KOPT-K1 (cell line): ENCODE measurements around the gene NTRK3.

ENCODE experiments used
- H3K27ac ChIP-seq: fragments of 200-600 bp; sonication (generic); 2 replicates; pipeline ENCODE4 v1.5.1; 2016; ENCODE audit warnings: antibody characterized with exemption, mild to moderate bottlenecking, low read depth, low read length; ENCODE audit not compliant: poor library complexity, severe bottlenecking
- H3K36me3 ChIP-seq: fragments of 200-600 bp; sonication (generic); 2 replicates; pipeline ENCODE4 v1.5.1; 2017; ENCODE audit warnings: antibody characterized with exemption, mild to moderate bottlenecking, low read length, moderate library complexity; ENCODE audit not compliant: insufficient read depth
- H3K9me3 ChIP-seq: fragments of 200-600 bp; sonication (generic); 2 replicates; pipeline ENCODE4 v1.5.1; 2017; ENCODE audit warnings: antibody characterized with exemption, low read length, mild to moderate bottlenecking; ENCODE audit not compliant: insufficient read depth, poor library complexity, severe bottlenecking

NTRK3 gene

DNA sequence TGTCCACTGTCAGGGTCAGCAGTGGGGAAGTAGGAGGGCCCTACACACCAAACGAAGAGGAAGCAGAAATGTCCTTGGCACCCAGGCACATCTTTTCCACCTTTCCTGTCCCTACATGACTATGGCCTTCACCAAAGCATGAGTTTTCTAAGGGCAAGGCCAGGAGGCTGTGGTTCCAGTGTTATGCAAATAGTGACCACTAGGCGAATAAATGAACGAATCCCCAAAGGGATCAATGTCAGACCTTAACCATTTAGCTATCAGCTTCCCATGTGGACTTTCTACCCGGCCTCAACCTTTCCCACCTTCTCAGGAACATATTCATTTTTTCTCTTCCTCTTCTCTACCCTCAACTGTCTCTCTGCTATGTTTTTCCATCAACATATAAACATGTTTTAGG, 63.1 kb downstream of the NTRK3 start:
- H3K9me3 ChIP-seq, result no peaks in the 10 kb centered on the region
- no peaks in the 10 kb centered on the region for H3K36me3 ChIP-seq
- H3K27ac ChIP-seq, result no peak overlapping the region

- Histone ChIP-seq H3K36me3 (no peaks in the 10 kb centered on the region), H3K27ac (no peak overlapping the region), H3K9me3 (no peaks in the 10 kb centered on the region)
Measured at GRCh38 chr15:88191812-88192165, 64.8 kb downstream of the NTRK3 start.

- Histone ChIP-seq H3K9me3 (no peaks in the 10 kb centered on the region), H3K36me3 (no peaks in the 10 kb centered on the region), H3K27ac (no peak overlapping the region)
Measured at GRCh38 chr15:88190232-88190631, 66.3 kb downstream of the NTRK3 start.

GRCh38 chr15:88188300-88188699, 68.2 kb downstream of the NTRK3 start:
- Histone ChIP-seq H3K27ac (no peak overlapping the region), H3K9me3 (no peaks in the 10 kb centered on the region), H3K36me3 (no peaks in the 10 kb centered on the region)

GRCh38 chr15:88187195-88187594, 69.3 kb downstream of the NTRK3 start:
- Histone ChIP-seq H3K36me3 (no peaks in the 10 kb centered on the region), H3K27ac (no peak overlapping the region)

DNA sequence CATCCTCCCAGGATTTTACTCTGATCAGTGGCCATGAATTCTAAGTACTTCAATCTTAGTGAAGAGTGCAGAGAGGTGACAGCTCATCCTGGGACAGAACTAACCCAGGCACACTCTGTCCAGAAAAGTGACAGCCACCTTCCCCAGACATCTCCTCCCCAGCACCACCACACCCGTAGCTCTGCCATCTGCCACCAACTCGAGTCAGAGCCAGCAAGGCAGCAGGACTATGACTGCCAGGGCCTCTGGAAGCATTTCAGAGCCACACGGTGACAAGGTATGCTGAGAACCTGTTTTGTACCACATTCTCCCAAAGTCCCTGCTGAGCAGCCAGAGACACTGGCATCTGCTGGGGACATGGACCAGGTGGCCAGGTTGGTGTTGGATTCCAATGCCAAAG, 71.0 kb downstream of the NTRK3 start:
- Histone ChIP-seq H3K9me3 (no peaks in the 10 kb centered on the region), H3K36me3 (no peaks in the 10 kb centered on the region), H3K27ac (no peak overlapping the region)

More at GRCh38 chr15:88187195-88187594, 69.3 kb downstream of the NTRK3 start:
- no peaks in the 10 kb centered on the region for H3K9me3 ChIP-seq

GRCh38 chr15:88181613-88182012, 74.9 kb downstream of the NTRK3 start:
- H3K36me3 ChIP-seq, result no peaks in the 10 kb centered on the region
- no peaks in the 10 kb centered on the region for H3K9me3 ChIP-seq
- H3K27ac ChIP-seq, result no peak overlapping the region

GRCh38 chr15:88179562-88179961, 77.0 kb downstream of the NTRK3 start:
- Histone ChIP-seq H3K9me3 (no peaks in the 10 kb centered on the region), H3K36me3 (no peaks in the 10 kb centered on the region), H3K27ac (no peak overlapping the region)

DNA sequence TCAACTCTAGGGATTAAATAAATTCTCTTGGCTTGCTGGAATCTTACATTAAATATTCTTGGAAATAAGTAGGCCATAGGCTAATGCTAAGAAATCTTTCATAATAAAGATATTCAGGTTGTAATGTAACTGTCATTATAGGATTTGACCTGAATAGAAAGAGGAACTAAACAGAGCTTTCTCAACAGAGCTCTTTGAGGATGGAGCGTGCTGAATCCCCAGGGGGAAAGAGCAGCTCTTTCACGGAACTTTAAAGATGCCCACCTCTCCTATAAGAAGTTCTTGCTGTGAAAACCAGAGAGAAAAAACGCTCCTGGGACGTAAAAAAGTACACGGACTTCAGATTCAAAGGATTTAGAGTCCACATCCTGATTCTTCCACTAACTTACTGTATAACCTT, 77.9 kb downstream of the NTRK3 start:
- Histone ChIP-seq H3K27ac (no peak overlapping the region), H3K9me3 (no peaks in the 10 kb centered on the region), H3K36me3 (no peaks in the 10 kb centered on the region)

- no peaks in the 10 kb centered on the region for H3K36me3 ChIP-seq
- no peaks in the 10 kb centered on the region for H3K9me3 ChIP-seq
- H3K27ac ChIP-seq, result no peak overlapping the region
Measured at GRCh38 chr15:88177451-88177850, 79.1 kb downstream of the NTRK3 start.

GRCh38 chr15:88174571-88174970, 82.0 kb downstream of the NTRK3 start:
- H3K36me3 ChIP-seq, result no peaks in the 10 kb centered on the region
- no peaks in the 10 kb centered on the region for H3K9me3 ChIP-seq
- H3K27ac ChIP-seq, result no peak overlapping the region

- Histone ChIP-seq H3K36me3 (no peaks in the 10 kb centered on the region), H3K9me3 (no peaks in the 10 kb centered on the region), H3K27ac (no peak overlapping the region)
Measured at GRCh38 chr15:88166082-88166993, 90.2 kb downstream of the NTRK3 start.

DNA sequence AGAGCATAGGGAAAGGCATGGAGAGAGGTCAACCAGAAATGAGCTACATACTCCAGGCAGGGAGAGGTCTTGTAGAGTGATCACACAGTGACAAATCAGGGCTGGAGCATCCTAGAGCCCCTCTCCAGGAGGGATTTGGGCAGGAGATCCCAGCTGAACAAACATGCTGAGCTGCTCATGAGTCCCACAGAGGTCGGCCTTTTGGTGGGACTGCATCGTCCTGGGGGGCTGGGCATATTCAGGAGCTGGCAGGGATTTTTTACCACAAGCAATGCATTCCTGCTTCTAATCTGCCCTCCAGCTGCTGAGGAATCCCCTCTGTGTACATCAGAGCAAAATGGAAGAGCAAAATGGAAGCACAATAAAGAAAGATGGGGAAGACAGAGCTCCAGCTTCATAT, 94.9 kb downstream of the NTRK3 start:
- no peak overlapping the region for H3K27ac ChIP-seq
- no peaks in the 10 kb centered on the region for H3K36me3 ChIP-seq
- H3K9me3 ChIP-seq, result no peaks in the 10 kb centered on the region

DNA sequence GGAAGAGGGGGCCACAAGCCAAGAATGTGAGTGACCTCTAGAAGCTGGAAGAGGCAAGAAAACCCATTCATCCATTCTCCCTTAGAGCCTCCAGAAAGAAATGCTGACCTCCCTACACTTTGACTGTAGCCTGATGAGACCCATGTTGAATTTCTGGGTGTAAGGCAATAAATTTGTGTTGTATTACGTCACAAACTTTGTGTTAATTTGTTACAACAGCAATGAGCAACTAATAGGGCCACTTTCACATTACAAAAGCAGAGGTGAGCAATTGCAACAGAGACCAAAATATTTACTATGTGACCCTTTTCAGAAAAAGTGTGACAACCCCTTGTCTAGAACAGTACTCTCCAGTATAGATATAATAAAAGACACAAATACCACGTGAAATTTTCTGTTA, 101.2 kb downstream of the NTRK3 start:
- Histone ChIP-seq H3K36me3 (no peaks in the 10 kb centered on the region), H3K9me3 (no peaks in the 10 kb centered on the region), H3K27ac (no peak overlapping the region)

DNA sequence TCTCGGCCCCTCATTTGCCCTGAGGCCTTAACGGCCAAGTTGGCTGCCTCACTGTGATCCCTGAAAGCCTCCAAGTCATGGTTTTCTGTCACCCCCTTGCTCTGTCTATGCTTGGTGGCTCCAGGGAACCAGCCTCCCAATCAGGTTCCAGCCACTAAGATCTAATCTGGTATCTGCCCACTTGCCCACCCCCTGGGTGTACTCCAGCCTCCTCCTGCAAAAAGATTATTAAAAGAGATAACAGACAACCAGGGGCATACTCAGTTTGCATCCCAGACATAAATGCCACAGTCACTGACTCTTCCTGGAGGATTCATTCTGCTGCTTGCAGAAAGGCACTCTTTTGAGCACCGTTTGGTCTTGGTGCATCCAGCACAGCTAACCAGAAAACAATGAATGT, 103.9 kb downstream of the NTRK3 start:
- no peak overlapping the region for H3K27ac ChIP-seq
- H3K9me3 ChIP-seq, result no peaks in the 10 kb centered on the region
- no peaks in the 10 kb centered on the region for H3K36me3 ChIP-seq

DNA sequence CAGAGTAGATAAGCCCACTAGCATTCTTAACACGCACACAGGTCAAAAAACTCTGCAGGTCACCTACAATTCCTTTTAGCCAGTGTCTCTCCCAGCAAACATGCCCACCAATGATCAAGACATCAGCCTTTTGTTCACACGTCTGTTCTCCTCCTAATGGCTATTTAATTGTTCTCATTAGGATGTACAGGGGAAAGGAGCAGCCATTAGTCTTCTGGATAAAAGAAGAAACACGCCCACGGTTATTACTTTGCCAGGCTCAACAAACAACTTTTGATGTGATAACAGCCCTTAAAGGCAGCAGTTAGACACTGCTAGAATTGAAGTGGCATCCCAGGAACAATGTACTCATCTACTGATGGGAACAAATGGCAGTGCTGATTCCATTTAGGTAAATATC, 108.8 kb downstream of the NTRK3 start:
- no peak overlapping the region for H3K27ac ChIP-seq
- no peaks in the 10 kb centered on the region for H3K36me3 ChIP-seq
- H3K9me3 ChIP-seq, result no peaks in the 10 kb centered on the region
